ENCODE measurements around the gene NPTN.

NPTN gene

DNA sequence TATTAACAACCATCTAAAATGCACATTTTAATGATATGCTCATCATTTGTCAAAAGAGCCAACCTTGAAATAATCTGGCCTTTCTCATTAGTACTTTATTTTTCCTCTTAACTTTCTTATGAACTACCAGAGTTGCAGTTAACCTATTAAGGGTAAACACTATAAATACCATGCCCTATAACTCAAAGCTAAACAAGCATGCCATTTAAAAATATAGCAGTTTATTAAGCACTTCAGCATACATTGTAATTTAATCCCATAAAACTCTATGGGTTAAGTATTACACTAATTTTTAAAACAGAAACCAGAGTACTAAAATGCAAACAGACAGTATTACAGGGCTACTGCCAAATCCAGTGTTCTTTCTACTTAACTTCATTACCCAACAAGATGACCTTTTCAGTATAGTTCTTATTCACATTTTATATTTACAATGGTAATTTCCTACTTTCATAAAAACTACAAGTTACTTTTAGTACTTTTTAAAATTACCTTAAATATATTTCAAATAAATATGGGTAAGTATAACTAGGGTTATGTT is 11.8 kb downstream of the NPTN start:
- Histone ChIP-seq H3K27ac (replicated peaks) (no peak overlapping the region), H3K27me3 (ENCODE audit: insufficient read depth, poor library complexity, severe bottlenecking) (no peaks in the 10 kb centered on the region), H3K4me3 (replicated peaks; ENCODE audit: insufficient read depth, low read length) (no peak overlapping the region)
- no peak for DNase-seq (ENCODE audit: low read depth in 1 of 2, low spot score in 1 of 2)
- TF ChIP-seq POLR2AphosphoS5 (IDR thresholded peaks at IDR 0.05; ENCODE audit: low read depth) (no peak), SPI1 (IDR thresholded peaks at IDR 0.05; ENCODE audit: borderline replicate concordance, low read depth) (no peak), GABPA (IDR thresholded peaks at IDR 0.05; ENCODE audit: low read depth) (no peak), CTCF (IDR thresholded peaks at IDR 0.05; ENCODE audit: insufficient read depth, low read length) (no peak)
- TF ChIP-seq, protein P1, sequence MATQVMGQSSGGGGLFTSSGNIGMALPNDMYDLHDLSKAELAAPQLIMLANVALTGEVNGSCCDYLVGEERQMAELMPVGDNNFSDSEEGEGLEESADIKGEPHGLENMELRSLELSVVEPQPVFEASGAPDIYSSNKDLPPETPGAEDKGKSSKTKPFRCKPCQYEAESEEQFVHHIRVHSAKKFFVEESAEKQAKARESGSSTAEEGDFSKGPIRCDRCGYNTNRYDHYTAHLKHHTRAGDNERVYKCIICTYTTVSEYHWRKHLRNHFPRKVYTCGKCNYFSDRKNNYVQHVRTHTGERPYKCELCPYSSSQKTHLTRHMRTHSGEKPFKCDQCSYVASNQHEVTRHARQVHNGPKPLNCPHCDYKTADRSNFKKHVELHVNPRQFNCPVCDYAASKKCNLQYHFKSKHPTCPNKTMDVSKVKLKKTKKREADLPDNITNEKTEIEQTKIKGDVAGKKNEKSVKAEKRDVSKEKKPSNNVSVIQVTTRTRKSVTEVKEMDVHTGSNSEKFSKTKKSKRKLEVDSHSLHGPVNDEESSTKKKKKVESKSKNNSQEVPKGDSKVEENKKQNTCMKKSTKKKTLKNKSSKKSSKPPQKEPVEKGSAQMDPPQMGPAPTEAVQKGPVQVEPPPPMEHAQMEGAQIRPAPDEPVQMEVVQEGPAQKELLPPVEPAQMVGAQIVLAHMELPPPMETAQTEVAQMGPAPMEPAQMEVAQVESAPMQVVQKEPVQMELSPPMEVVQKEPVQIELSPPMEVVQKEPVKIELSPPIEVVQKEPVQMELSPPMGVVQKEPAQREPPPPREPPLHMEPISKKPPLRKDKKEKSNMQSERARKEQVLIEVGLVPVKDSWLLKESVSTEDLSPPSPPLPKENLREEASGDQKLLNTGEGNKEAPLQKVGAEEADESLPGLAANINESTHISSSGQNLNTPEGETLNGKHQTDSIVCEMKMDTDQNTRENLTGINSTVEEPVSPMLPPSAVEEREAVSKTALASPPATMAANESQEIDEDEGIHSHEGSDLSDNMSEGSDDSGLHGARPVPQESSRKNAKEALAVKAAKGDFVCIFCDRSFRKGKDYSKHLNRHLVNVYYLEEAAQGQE (IDR thresholded peaks at IDR 0.05; ENCODE audit: insufficient replicate concordance, low read depth) = no peak

DNA sequence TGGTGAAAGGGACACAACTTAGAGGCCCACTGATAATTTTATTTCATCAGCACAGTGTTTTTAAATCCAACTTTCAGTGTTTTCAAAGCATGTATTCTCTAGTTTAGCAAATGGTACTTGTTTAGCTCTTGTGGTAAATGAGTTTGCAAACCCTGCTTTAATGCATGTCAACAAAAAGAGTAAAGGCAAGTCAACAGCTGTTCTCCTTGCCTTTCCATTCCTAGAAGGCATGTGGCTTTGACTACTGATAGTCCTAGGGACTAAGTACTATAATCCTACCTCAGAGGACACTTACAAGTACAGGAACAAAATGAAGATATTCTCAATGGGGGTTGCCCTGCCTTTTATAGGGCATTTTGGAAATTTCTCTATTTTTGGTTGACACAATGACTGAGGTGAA is 13.1 kb downstream of the NPTN start:
- H3K4me3 ChIP-seq (replicated peaks; ENCODE audit: insufficient read depth, low read length) = no peak overlapping the region
- no peak for TF ChIP-seq GABPA (IDR thresholded peaks at IDR 0.05; ENCODE audit: low read depth)
- TF ChIP-seq SPI1 (IDR thresholded peaks at IDR 0.05; ENCODE audit: borderline replicate concordance, low read depth) = no peak
- TF ChIP-seq, protein P1 (IDR thresholded peaks at IDR 0.05; ENCODE audit: insufficient replicate concordance, low read depth) = no peak
- TF ChIP-seq CTCF (IDR thresholded peaks at IDR 0.05; ENCODE audit: insufficient read depth, low read length) = no peak
- no peak for TF ChIP-seq POLR2AphosphoS5 (IDR thresholded peaks at IDR 0.05; ENCODE audit: low read depth)
- no peaks in the 10 kb centered on the region for H3K27me3 ChIP-seq (ENCODE audit: insufficient read depth, poor library complexity, severe bottlenecking)
- no peak overlapping the region for H3K27ac ChIP-seq (replicated peaks)
- no peak for DNase-seq (ENCODE audit: low read depth in 1 of 2, low spot score in 1 of 2)

- no peak overlapping the region for H3K27ac ChIP-seq (replicated peaks)
- H3K4me3 ChIP-seq (replicated peaks; ENCODE audit: insufficient read depth, low read length) = no peak overlapping the region
- no peaks in the 10 kb centered on the region for H3K27me3 ChIP-seq (ENCODE audit: insufficient read depth, poor library complexity, severe bottlenecking)
- no peak for TF ChIP-seq POLR2AphosphoS5 (IDR thresholded peaks at IDR 0.05; ENCODE audit: low read depth)
- TF ChIP-seq, protein P1 (IDR thresholded peaks at IDR 0.05; ENCODE audit: insufficient replicate concordance, low read depth) = no peak
- no peak for TF ChIP-seq GABPA (IDR thresholded peaks at IDR 0.05; ENCODE audit: low read depth)
- TF ChIP-seq CTCF (IDR thresholded peaks at IDR 0.05; ENCODE audit: insufficient read depth, low read length) = no peak
- no peak for TF ChIP-seq SPI1 (IDR thresholded peaks at IDR 0.05; ENCODE audit: borderline replicate concordance, low read depth)
- no peak for DNase-seq (ENCODE audit: low read depth in 1 of 2, low spot score in 1 of 2)
Observed at GRCh38 chr15:73617913-73618312, 15.3 kb downstream of the NPTN start.
